CD4-positive, CD25-positive, alpha-beta regulatory T cell (primary cell): ENCODE measurements around the gene HOXB7. TPM values are rescaled to one million over a fixed set of nuclear protein-coding genes. Genes with fewer than 3 reads are reported as not detected.

ENCODE experiments used
- ATAC-seq, 2 donors: fragments of 150-1000 bp; cut with Tn5 transposase; one replicate each; pipeline ENCODE4 v1.10.0; 2021; ENCODE audit warnings: low read depth in 2 of 2, moderate number of reproducible peaks in 2 of 2, moderate library complexity in 1 of 2
- DNase-seq, 3 donors: peaks; one replicate each; pipeline versions ENCODE4 v3.0.0 to v3.0.0-alpha.2; 2012 to 2022; ENCODE audit warnings: mixed read lengths in 1 of 3
- H3K27ac ChIP-seq: one replicate; pipeline ENCODE4 v1.7.0; 2013; ENCODE audit warnings: mild to moderate bottlenecking, low read length; ENCODE audit not compliant: insufficient read depth, poor library complexity, severe bottlenecking
- H3K27me3 ChIP-seq: one replicate; pipeline ENCODE4 v1.7.0; 2013; ENCODE audit warnings: low read length; ENCODE audit not compliant: control insufficient read depth, insufficient read depth
- H3K36me3 ChIP-seq: one replicate; pipeline ENCODE4 v1.7.0; 2013; ENCODE audit warnings: mild to moderate bottlenecking, low read length, moderate library complexity; ENCODE audit not compliant: control insufficient read depth, insufficient read depth
- H3K4me1 ChIP-seq: 2 replicates; pipeline ENCODE4 v1.7.0; 2013; ENCODE audit warnings: mild to moderate bottlenecking, low read length; ENCODE audit not compliant: insufficient read depth, control insufficient read depth, poor library complexity, severe bottlenecking
- H3K4me3 ChIP-seq: one replicate; pipeline ENCODE4 v1.7.0; 2013; ENCODE audit warnings: low read depth, mild to moderate bottlenecking, low read length, moderate library complexity
- H3K9me3 ChIP-seq, 2 experiments: 1 replicate in 1 of 2; 2 replicates in 1 of 2; pipeline ENCODE4 v1.7.0; 2013; ENCODE audit warnings: low read length in 2 of 2, mild to moderate bottlenecking in 1 of 2, moderate library complexity in 1 of 2; ENCODE audit not compliant: control insufficient read depth in 2 of 2
- H3K27ac Mint-ChIP-seq, 3 donors: one replicate each; pipeline ENCODE4 v1.8.0; 2020 to 2022; ENCODE audit warnings: mild to moderate bottlenecking in 3 of 3, mixed read lengths in 3 of 3, moderate library complexity in 2 of 3
- H3K27me3 Mint-ChIP-seq: one replicate; pipeline ENCODE4 v1.8.0; 2022; ENCODE audit warnings: mild to moderate bottlenecking, mixed read lengths
- H3K36me3 Mint-ChIP-seq: one replicate; pipeline ENCODE4 v1.8.0; 2020; ENCODE audit warnings: mixed read lengths
- H3K4me1 Mint-ChIP-seq, 4 donors: one replicate each; pipeline ENCODE4 v1.8.0; 2020 to 2022; ENCODE audit warnings: mixed read lengths in 4 of 4, mild to moderate bottlenecking in 1 of 4
- H3K4me3 Mint-ChIP-seq, 4 donors: one replicate each; pipeline ENCODE4 v1.8.0; 2020 to 2022; ENCODE audit warnings: mild to moderate bottlenecking in 4 of 4, mixed read lengths in 4 of 4, moderate library complexity in 3 of 4
- H3K9me3 Mint-ChIP-seq, 7 donors: one replicate each; pipeline ENCODE4 v1.8.0; 2020 to 2022; ENCODE audit warnings: mixed read lengths in 7 of 7, mild to moderate bottlenecking in 3 of 7, moderate library complexity in 2 of 7
- polyA plus RNA-seq, 4 donors: library from polyadenylated mRNA; unstranded; fragments of 300-500 nt; fragmentation: Illumina TruSeq; gene quantifications; one replicate each; pipeline ENCODE4 v1.2.3, GENCODE V29; 2021
- total RNA-seq: library from RNA; stranded (reverse); gene quantifications from one replicate; pipeline ENCODE4 v1.2.3, GENCODE V29; 2022

Gene HOXB7
- total and polyA plus RNA-seq, 5 donors from 2014 or later, result 0.77 to 7.2 (median 2.1) TPM

- ATAC-seq, result no peak
- Histone ChIP-seq H3K4me3 (no peak overlapping the region), H3K4me1 (peaks cover 24% of the 10 kb centered on the region), H3K27ac (no peak overlapping the region), H3K9me3 (no peaks in the 10 kb centered on the region), H3K36me3 (no peaks in the 10 kb centered on the region), H3K27me3 (peaks cover 54% of the 10 kb centered on the region)
- no peak for DNase-seq
- Mint-ChIP-seq H3K4me1 (peaks cover 7 to 42% (median 24%) of the 10 kb centered on the region in 4 donors), H3K27me3 (peaks cover 100% of the 10 kb centered on the region), H3K4me3 (peak overlapping the region; percentile 11 to 91 (median 46)), H3K36me3 (no peaks in the 10 kb centered on the region), H3K27ac (no peak overlapping the region), H3K9me3 (no peaks in the 10 kb centered on the region)
These were observed 23.3 kb downstream of the HOXB7 start for GRCh38 chr17:48587276-48588073.

DNA sequence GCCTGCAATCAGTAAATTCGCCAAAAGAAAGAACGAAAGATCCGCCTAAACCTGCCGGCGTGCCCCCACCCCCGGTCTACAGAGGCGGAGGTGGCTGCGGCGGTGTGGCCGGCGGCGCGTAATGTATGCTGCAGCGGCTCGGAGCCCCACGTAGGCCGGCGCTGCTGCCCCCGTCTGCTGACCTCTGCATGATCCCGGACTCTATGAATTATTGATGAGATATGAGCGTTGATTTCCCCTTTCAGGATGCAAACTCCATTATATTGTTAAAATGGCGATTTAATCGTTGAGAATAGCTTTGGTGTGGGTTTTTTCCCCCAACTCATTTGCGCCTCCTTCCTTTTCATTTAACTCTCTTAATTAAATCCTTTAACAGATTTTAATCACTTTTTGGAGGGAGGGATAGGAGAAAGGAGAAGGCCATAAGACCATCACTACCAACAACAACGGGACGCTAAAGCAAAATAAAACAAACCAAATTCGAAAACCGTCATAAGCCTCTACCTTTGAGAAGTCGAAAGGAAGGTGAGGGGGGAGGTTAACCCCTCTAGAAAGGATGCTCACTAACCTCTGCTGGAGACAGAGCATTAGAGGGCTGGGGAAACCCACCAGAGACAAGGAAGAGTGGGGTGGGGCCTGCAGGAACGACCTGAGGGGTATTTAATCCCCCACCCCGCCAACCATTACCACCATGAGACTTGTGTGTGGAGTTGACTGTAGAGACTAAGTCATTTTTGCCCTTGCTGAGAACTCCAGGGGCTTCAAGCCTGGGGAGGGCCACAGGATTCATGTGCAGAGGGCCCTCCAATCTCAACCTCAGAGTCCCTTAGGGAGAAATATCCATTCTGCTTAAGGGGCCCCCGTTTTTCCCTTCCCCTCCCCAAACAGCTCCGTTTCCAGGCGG lies 24.2 kb downstream of the HOXB7 start:
- ATAC-seq (no peak), DNase-seq (peak in 1 of 3 donors; percentile 42)
- no peaks in the 10 kb centered on the region for H3K9me3 ChIP-seq
- Mint-ChIP-seq H3K36me3 (no peaks in the 10 kb centered on the region), H3K4me1 (peaks cover 10 to 45% (median 27%) of the 10 kb centered on the region in 4 donors), H3K4me3 (peak overlapping the region; percentile 88 to 96 (median 93)), H3K27me3 (peaks cover 100% of the 10 kb centered on the region), H3K9me3 (no peaks in the 10 kb centered on the region), H3K27ac (peak overlapping the region in 1 of 3 donors; percentile 74)
- peaks cover 53% of the 10 kb centered on the region for H3K27me3 ChIP-seq
- peak overlapping the region; percentile 89 for H3K4me3 ChIP-seq
- H3K27ac ChIP-seq, result no peak overlapping the region
- peaks cover 30% of the 10 kb centered on the region for H3K4me1 ChIP-seq
- H3K36me3 ChIP-seq, result no peaks in the 10 kb centered on the region

- no peak overlapping the region for H3K4me3 ChIP-seq
- no peaks in the 10 kb centered on the region for H3K36me3 ChIP-seq
- H3K4me1 ChIP-seq, result peaks cover 46% of the 10 kb centered on the region
- peaks cover 16 to 62% (median 45%) of the 10 kb centered on the region in 4 donors for H3K4me1 Mint-ChIP-seq
- ATAC-seq (no peak), DNase-seq (no peak)
- peaks cover 52% of the 10 kb centered on the region for H3K27me3 ChIP-seq
- H3K4me3 Mint-ChIP-seq, result peak overlapping the region in 3 of 4 donors; percentile 40 to 92 (median 76)
- no peak overlapping the region for H3K27ac Mint-ChIP-seq
- no peak overlapping the region for H3K27ac ChIP-seq
- peaks cover 0 to 2% (median 0%) of the 10 kb centered on the region in 7 donors for H3K9me3 Mint-ChIP-seq
- H3K27me3 Mint-ChIP-seq, result peaks cover 100% of the 10 kb centered on the region
- H3K36me3 Mint-ChIP-seq, result no peaks in the 10 kb centered on the region
- H3K9me3 ChIP-seq, result no peaks in the 10 kb centered on the region
These were observed 26.5 kb downstream of the HOXB7 start for GRCh38 chr17:48584223-48584741.

DNA sequence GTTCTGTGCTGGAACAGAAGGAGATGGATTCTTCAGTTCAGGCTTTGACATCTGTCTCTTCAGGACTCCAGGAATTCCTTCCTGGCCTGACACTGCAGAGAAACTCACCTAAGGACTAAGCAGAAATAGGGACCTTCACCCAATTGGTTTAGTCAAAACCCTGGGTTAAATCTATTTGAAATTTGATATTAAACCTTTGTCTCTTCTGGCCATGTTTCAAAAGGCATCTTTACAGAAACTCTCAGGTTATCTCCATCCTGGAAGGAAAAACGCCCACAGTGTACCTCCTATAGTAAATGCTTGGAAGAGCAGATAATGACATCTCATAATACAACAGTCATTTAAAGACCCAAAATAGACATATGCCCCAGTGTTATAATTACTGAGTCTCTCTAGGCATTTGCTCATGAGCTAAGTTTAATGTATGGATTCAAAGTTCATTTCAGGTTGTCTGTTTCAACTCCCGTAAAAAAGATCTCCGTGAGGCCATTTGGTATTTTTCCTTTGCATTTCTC lies 27.1 kb downstream of the HOXB7 start:
- Histone ChIP-seq H3K4me3 (no peak overlapping the region), H3K36me3 (no peaks in the 10 kb centered on the region), H3K9me3 (no peaks in the 10 kb centered on the region), H3K4me1 (peaks cover 51% of the 10 kb centered on the region), H3K27ac (no peak overlapping the region), H3K27me3 (peaks cover 52% of the 10 kb centered on the region)
- ATAC-seq (no peak), DNase-seq (no peak)
- no peak overlapping the region for H3K27ac Mint-ChIP-seq
- peaks cover 100% of the 10 kb centered on the region for H3K27me3 Mint-ChIP-seq
- H3K9me3 Mint-ChIP-seq, result peaks cover 0 to 2% (median 0%) of the 10 kb centered on the region in 7 donors
- no peaks in the 10 kb centered on the region for H3K36me3 Mint-ChIP-seq
- peaks cover 19 to 64% (median 50%) of the 10 kb centered on the region in 4 donors for H3K4me1 Mint-ChIP-seq
- H3K4me3 Mint-ChIP-seq, result peak overlapping the region in 3 of 4 donors; percentile 11 to 92 (median 76)

DNA sequence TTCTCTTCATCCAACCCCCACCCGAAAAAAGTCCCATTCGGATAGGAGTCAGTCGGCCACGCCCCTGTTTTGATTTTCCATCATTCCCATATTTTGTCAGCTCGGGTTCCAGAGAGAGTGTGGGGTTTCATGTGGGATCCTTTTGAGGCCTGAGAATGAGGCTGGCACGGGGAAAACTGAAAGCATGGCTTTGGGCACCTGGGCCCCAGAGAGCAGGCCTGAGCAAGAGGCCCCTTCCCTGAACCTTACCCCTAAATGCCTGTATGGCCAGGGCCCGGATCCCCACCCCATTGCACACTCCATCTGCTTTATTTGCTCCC lies 28.1 kb downstream of the HOXB7 start:
- Histone ChIP-seq H3K9me3 (no peaks in the 10 kb centered on the region), H3K4me1 (peaks cover 55% of the 10 kb centered on the region), H3K27ac (no peak overlapping the region), H3K27me3 (peaks cover 45% of the 10 kb centered on the region), H3K4me3 (no peak overlapping the region), H3K36me3 (no peaks in the 10 kb centered on the region)
- Mint-ChIP-seq H3K27me3 (peaks cover 93% of the 10 kb centered on the region), H3K27ac (peak overlapping the region in 1 of 3 donors; percentile 79), H3K36me3 (no peaks in the 10 kb centered on the region), H3K9me3 (peaks cover 0 to 2% (median 0%) of the 10 kb centered on the region in 7 donors), H3K4me3 (peak overlapping the region; percentile 76 to 92 (median 76)), H3K4me1 (peaks cover 19 to 66% (median 51%) of the 10 kb centered on the region in 4 donors)
- no peak for ATAC-seq
- DNase-seq, result no peak

- H3K9me3 ChIP-seq, result no peaks in the 10 kb centered on the region
- peak overlapping the region in 1 of 3 donors; percentile 60 for H3K27ac Mint-ChIP-seq
- H3K27me3 Mint-ChIP-seq, result peaks cover 72% of the 10 kb centered on the region
- no peak overlapping the region for H3K27ac ChIP-seq
- peaks cover 58% of the 10 kb centered on the region for H3K4me1 ChIP-seq
- no peaks in the 10 kb centered on the region for H3K36me3 ChIP-seq
- H3K27me3 ChIP-seq, result peaks cover 27% of the 10 kb centered on the region
- ATAC-seq (no peak), DNase-seq (no peak)
- H3K36me3 Mint-ChIP-seq, result no peaks in the 10 kb centered on the region
- H3K4me1 Mint-ChIP-seq, result peaks cover 19 to 63% (median 48%) of the 10 kb centered on the region in 4 donors
- peaks cover 0 to 2% (median 0%) of the 10 kb centered on the region in 7 donors for H3K9me3 Mint-ChIP-seq
- peak overlapping the region; percentile 50 to 88 (median 82) for H3K4me3 Mint-ChIP-seq
- no peak overlapping the region for H3K4me3 ChIP-seq
These were observed 30.9 kb downstream of the HOXB7 start for GRCh38 chr17:48579760-48580554.

GRCh38 chr17:48579471-48579759 lies 31.4 kb downstream of the HOXB7 start:
- no peaks in the 10 kb centered on the region for H3K36me3 Mint-ChIP-seq
- H3K4me1 Mint-ChIP-seq, result peaks cover 19 to 64% (median 49%) of the 10 kb centered on the region in 4 donors
- no peak for ATAC-seq

More at GRCh38 chr17:48579471-48579759, 31.4 kb downstream of the HOXB7 start:
- H3K27me3 ChIP-seq, result peaks cover 27% of the 10 kb centered on the region
- peak overlapping the region; percentile 80 for H3K4me3 ChIP-seq
- DNase-seq, result no peak
- no peaks in the 10 kb centered on the region for H3K36me3 ChIP-seq
- H3K9me3 Mint-ChIP-seq, result peaks cover 0 to 2% (median 0%) of the 10 kb centered on the region in 7 donors
- H3K9me3 ChIP-seq, result no peaks in the 10 kb centered on the region
- peaks cover 69% of the 10 kb centered on the region for H3K27me3 Mint-ChIP-seq
- peak overlapping the region in 1 of 3 donors; percentile 94 for H3K27ac Mint-ChIP-seq
- H3K4me3 Mint-ChIP-seq, result peak overlapping the region; percentile 75 to 88 (median 82)
- peaks cover 56% of the 10 kb centered on the region for H3K4me1 ChIP-seq
- no peak overlapping the region for H3K27ac ChIP-seq
